GM23248 (cell line): ENCODE results near the gene RTN4R.
"Not testable (repeated sequence)": the region's sequence is repeated elsewhere in the genome, so short reads cannot be mapped to it uniquely, and the experiment has no call there.

ENCODE experiments used
- EZH2 ChIP-seq: fragments of 200-600 bp; sonication (generic); IDR thresholded peaks from 2 replicates; pipeline ENCODE4 v1.6.1; 2018; ENCODE audit warnings: antibody characterized with exemption, mild to moderate bottlenecking; ENCODE audit not compliant: insufficient read depth, poor library complexity, severe bottlenecking
- EZH2phosphoT487 ChIP-seq: fragments of 200-600 bp; sonication (generic); IDR thresholded peaks from 2 replicates; pipeline ENCODE4 v1.6.1; 2018; ENCODE audit warnings: antibody characterized with exemption, moderate library complexity, mild to moderate bottlenecking, low read depth; ENCODE audit not compliant: insufficient read depth

DNA sequence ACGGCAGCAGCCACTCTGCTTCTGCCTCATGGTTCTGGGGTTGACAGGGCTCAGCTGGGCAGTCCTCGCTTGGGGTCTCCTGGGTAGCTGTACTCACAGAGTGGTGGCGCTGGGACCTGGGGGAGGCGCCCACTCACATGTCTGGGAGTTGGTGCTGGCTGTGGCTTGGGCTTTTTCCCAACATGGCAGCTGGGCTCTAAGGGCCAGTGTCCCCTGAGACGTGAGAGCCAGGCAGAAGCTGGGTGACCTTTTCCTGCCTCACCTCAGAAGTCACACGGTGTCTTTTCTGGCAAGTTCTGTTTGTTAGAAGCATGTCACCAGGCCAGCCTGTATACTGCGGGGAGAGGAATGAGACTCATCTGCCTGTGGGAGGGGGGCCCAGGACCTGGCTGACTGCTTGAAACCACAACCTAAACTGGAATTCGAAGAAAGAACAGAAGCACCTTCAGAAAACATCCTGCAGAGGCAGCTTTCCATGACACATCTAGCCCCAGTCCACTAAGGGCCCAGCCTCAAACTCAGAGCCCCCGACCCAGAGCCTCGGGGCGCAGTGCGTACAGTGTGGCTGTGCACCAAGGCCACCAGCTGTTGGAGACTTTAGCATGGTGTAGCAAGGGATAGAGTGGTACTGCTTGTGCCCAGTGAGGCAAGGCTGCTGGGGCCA lies 37.2 kb upstream of the RTN4R start:
- TF ChIP-seq EZH2, EZH2phosphoT487: not testable (repeated sequence)
